HG02970 (cell line): ENCODE results near the gene SLC25A15.
"Not testable (repeated sequence)": the region's sequence is repeated elsewhere in the genome, so short reads cannot be mapped to it uniquely, and the experiment has no call there.

Experiments
- ATAC-seq: cut with Tn5 transposase; IDR thresholded peaks from one replicate; pipeline ENCODE4 v1.9.1; 2021; ENCODE audit warnings: mild to moderate bottlenecking, moderate library complexity, moderate number of reproducible peaks; ENCODE audit not compliant: unreplicated experiment, low FRiP score

SLC25A15 gene

GRCh38 chr13:40812102-40812501 lies 22.7 kb downstream of the SLC25A15 start:
- no peak for ATAC-seq

- no peak for ATAC-seq
These were observed 23.5 kb downstream of the SLC25A15 start for GRCh38 chr13:40812724-40813445.

- no peak for ATAC-seq
These were observed 24.4 kb downstream of the SLC25A15 start for GRCh38 chr13:40813667-40814454.

- ATAC-seq = no peak
These were observed 25.4 kb downstream of the SLC25A15 start for GRCh38 chr13:40814803-40815202.

GRCh38 chr13:40818926-40819325 lies 29.5 kb downstream of the SLC25A15 start:
- ATAC-seq = no peak

- ATAC-seq = no peak
These were observed 30.4 kb downstream of the SLC25A15 start for GRCh38 chr13:40819797-40820315.

GRCh38 chr13:40839725-40840124 lies 50.3 kb downstream of the SLC25A15 start:
- not testable (repeated sequence) for ATAC-seq

GRCh38 chr13:40840955-40841354 lies 51.5 kb downstream of the SLC25A15 start:
- ATAC-seq = not testable (repeated sequence)
